Gastrocnemius medialis (tissue), 4 donors: ENCODE data around the gene ENGASE. TPM values are rescaled to one million over a fixed set of nuclear protein-coding genes. Genes with fewer than 3 reads are reported as not detected.

ENCODE experiments used
- ATAC-seq, 2 donors: fragments of 150-250 bp; one replicate each; pipeline ENCODE4 v1.9.1; 2016
- DNase-seq, 2 donors: peaks; one replicate each; pipeline ENCODE4 v3.0.0-alpha.2; 2019
- H3K27ac ChIP-seq, 4 donors: fragments of 200-600 bp; sonication (generic); 1 replicate in 1 of 4; 2 replicates in 3 of 4; pipeline ENCODE4 v1.5.1; 2016 to 2018; ENCODE audit warnings: mild to moderate bottlenecking in 2 of 4, moderate library complexity in 1 of 4
- H3K27me3 ChIP-seq, 3 donors: fragments of 200-600 bp; sonication (generic) in 2 of 3; 1 replicate in 1 of 3; 2 replicates in 2 of 3; pipeline versions ENCODE4 v1.5.1 to v1.6.0; 2016 to 2019; ENCODE audit warnings: mild to moderate bottlenecking in 1 of 3, moderate library complexity in 1 of 3
- H3K36me3 ChIP-seq, 2 donors: fragments of 200-600 bp; sonication (generic) in 1 of 2; one replicate each; pipeline ENCODE4 v1.5.1; 2017 to 2018
- H3K4me1 ChIP-seq, 2 donors: fragments of 200-600 bp; sonication (generic) in 1 of 2; one replicate each; pipeline ENCODE4 v1.5.1; 2016 to 2017; ENCODE audit warnings: mild to moderate bottlenecking in 2 of 2
- H3K4me3 ChIP-seq, 4 donors: fragments of 200-600 bp; sonication (generic) in 3 of 4; 1 replicate in 1 of 4; 2 replicates in 3 of 4; pipeline ENCODE4 v1.5.1; 2016 to 2019; ENCODE audit warnings: mild to moderate bottlenecking in 2 of 4
- H3K9me3 ChIP-seq, 3 donors: fragments of 200-600 bp; sonication (generic) in 2 of 3; 1 replicate in 1 of 3; 2 replicates in 2 of 3; pipeline ENCODE4 v1.5.1; 2016 to 2019
- CTCF ChIP-seq, 5 experiments: fragments of 450-650 bp in 3 of 5; fragments of 200-600 bp in 2 of 5; sonication (generic) in 2 of 5; IDR thresholded peaks in 4 of 5; conservative IDR thresholded peaks in 1 of 5; 1 replicate in 4 of 5; 2 replicates in 1 of 5; pipeline ENCODE4 v1.5.1; 2016 to 2019; ENCODE audit warnings: antibody characterized with exemption in 5 of 5, mild to moderate bottlenecking in 3 of 5, moderate library complexity in 3 of 5
- POLR2A ChIP-seq, 2 donors: fragments of 450-650 bp; IDR thresholded peaks; one replicate each; pipeline ENCODE4 v1.6.1; 2017; ENCODE audit warnings: antibody characterized with exemption in 2 of 2, mild to moderate bottlenecking in 2 of 2, moderate library complexity in 2 of 2
- in situ Hi-C, 4 donors: fragments of 200-750 bp; cut with MboI; loops; one replicate each; pipeline versions ENCODE4 v1.15.0 to v1.8.0; 2017; ENCODE audit warnings: low sequenced_read_pairs in 4 of 4
- intact Hi-C: fragments of 100-400 bp; cut with DNase I; formaldehyde crosslinking; loops from one replicate; pipeline ENCODE4 v1.15.1; 2023; ENCODE audit warnings: low total_unique reads
- total RNA-seq, 4 donors: library from RNA; depleted of rRNA; stranded (reverse); fragments of >200 nt; gene quantifications; one replicate each; pipeline versions ENCODE4 v1.1.0 to v1.2.3, GENCODE V29; 2016

Gene ENGASE
- total RNA-seq, 4 donors from 2014 or later, result 5.1 to 14.2 (median 9.3) TPM

- ATAC-seq (no peak), DNase-seq (no peak)
- no peak for TF ChIP-seq CTCF (IDR thresholded peaks at IDR 0.05 in 4 of 5, conservative IDR thresholded peaks at IDR 0.05 in 1 of 5)
- Histone ChIP-seq H3K36me3 (no peaks in the 10 kb centered on the region), H3K9me3 (no peaks in the 10 kb centered on the region), H3K4me1 (no peaks in the 10 kb centered on the region), H3K27ac (no peak overlapping the region), H3K27me3 (peaks cover 7 to 14% (median 8%) of the 10 kb centered on the region in 3 donors), H3K4me3 (no peak overlapping the region)
- in situ Hi-C loops, result no loop called here
- intact Hi-C loops, result no loop called here
Measured at GRCh38 chr17:79108870-79109269, 34.2 kb downstream of the ENGASE start.

DNA sequence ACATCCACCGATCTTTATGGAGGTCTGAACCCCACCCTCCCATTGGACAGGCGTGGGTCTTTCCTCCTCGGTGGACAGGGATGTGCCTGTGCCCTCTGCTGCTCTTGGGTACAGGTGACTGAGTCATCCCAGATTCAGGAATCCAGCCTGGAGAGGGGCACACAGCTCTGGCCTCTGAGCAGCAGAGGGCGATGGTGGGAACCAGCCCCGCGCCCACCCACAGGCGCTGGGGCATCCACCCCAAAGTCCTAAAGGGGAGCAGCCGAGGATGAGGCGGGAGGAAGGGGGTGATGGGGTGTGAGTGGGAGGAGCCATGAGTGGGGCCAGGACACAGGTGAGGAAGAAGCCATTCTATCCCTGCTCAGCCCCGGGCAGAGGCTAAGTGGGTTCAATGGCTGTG, 35.0 kb downstream of the ENGASE start:
- in situ Hi-C loops, result no loop called here
- ATAC-seq (no peak), DNase-seq (no peak)
- intact Hi-C loops, result no loop called here
- Histone ChIP-seq H3K27me3 (peaks cover 2 to 14% (median 3%) of the 10 kb centered on the region in 3 donors), H3K4me1 (peaks cover 5% of the 10 kb centered on the region in 2 donors), H3K9me3 (no peaks in the 10 kb centered on the region), H3K36me3 (no peaks in the 10 kb centered on the region), H3K27ac (no peak overlapping the region), H3K4me3 (no peak overlapping the region)
- no peak for TF ChIP-seq CTCF (IDR thresholded peaks at IDR 0.05 in 4 of 5, conservative IDR thresholded peaks at IDR 0.05 in 1 of 5)
- no peak for TF ChIP-seq POLR2A (IDR thresholded peaks at IDR 0.05)

GRCh38 chr17:79111097-79111496, 36.5 kb downstream of the ENGASE start:
- Histone ChIP-seq H3K27ac (no peak overlapping the region), H3K4me1 (peaks cover 13 to 18% of the 10 kb centered on the region in 2 donors), H3K27me3 (peaks cover 2 to 14% (median 3%) of the 10 kb centered on the region in 3 donors), H3K9me3 (no peaks in the 10 kb centered on the region), H3K4me3 (no peak overlapping the region), H3K36me3 (no peaks in the 10 kb centered on the region)
- in situ Hi-C loops (no loop called here), intact Hi-C loops (no loop called here)
- TF ChIP-seq POLR2A (IDR thresholded peaks at IDR 0.05) (no peak), CTCF (IDR thresholded peaks at IDR 0.05 in 4 of 5, conservative IDR thresholded peaks at IDR 0.05 in 1 of 5) (no peak)
- no peak for DNase-seq
- ATAC-seq, result no peak

GRCh38 chr17:79112471-79112870, 37.8 kb downstream of the ENGASE start:
- Histone ChIP-seq H3K4me3 (no peak overlapping the region), H3K27ac (no peak overlapping the region), H3K36me3 (no peaks in the 10 kb centered on the region), H3K27me3 (peaks cover 2 to 14% (median 3%) of the 10 kb centered on the region in 3 donors), H3K4me1 (peaks cover 13 to 18% of the 10 kb centered on the region in 2 donors), H3K9me3 (no peaks in the 10 kb centered on the region)
- ATAC-seq (no peak), DNase-seq (no peak)
- intact Hi-C loops (no loop called here), in situ Hi-C loops (no loop called here)
- TF ChIP-seq POLR2A (IDR thresholded peaks at IDR 0.05) (no peak), CTCF (IDR thresholded peaks at IDR 0.05 in 4 of 5, conservative IDR thresholded peaks at IDR 0.05 in 1 of 5) (no peak)
